OCI-LY7 (cell line): ENCODE measurements around the gene PSMG1.

Experiments used
- EZH2phosphoT487 ChIP-seq: fragments of 200-600 bp; sonication (generic); IDR thresholded peaks from 2 replicates; pipeline ENCODE4 v1.6.1; 2018; ENCODE audit warnings: low read depth, borderline replicate concordance, mild to moderate bottlenecking, mixed run types, antibody characterized with exemption, low read length, moderate library complexity, mixed read lengths
- TF ChIP-seq, protein P1 (sequence below): fragments of 200-600 bp; sonication (generic); conservative IDR thresholded peaks from 2 replicates; pipeline ENCODE4 v1.5.1; 2014; ENCODE audit warnings: mild to moderate bottlenecking, antibody characterized with exemption, low read length, moderate library complexity, mixed read lengths

GRCh38 chr21:39181205-39181818, 1.9 kb downstream of the PSMG1 start:
- TF ChIP-seq, protein P1, sequence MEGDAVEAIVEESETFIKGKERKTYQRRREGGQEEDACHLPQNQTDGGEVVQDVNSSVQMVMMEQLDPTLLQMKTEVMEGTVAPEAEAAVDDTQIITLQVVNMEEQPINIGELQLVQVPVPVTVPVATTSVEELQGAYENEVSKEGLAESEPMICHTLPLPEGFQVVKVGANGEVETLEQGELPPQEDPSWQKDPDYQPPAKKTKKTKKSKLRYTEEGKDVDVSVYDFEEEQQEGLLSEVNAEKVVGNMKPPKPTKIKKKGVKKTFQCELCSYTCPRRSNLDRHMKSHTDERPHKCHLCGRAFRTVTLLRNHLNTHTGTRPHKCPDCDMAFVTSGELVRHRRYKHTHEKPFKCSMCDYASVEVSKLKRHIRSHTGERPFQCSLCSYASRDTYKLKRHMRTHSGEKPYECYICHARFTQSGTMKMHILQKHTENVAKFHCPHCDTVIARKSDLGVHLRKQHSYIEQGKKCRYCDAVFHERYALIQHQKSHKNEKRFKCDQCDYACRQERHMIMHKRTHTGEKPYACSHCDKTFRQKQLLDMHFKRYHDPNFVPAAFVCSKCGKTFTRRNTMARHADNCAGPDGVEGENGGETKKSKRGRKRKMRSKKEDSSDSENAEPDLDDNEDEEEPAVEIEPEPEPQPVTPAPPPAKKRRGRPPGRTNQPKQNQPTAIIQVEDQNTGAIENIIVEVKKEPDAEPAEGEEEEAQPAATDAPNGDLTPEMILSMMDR: no peak
- no peak for TF ChIP-seq EZH2phosphoT487
